Esophagus squamous epithelium (tissue), 5 donors: ENCODE data around the gene SLC25A19. TPM values are rescaled to one million over a fixed set of nuclear protein-coding genes. Genes with fewer than 3 reads are reported as not detected.

ENCODE experiments used
- DNase-seq: peaks from one replicate; lab custom pipeline; 2025; lab: John Stamatoyannopoulos, UW
- H3K27ac ChIP-seq, 4 donors: fragments of 200-600 bp; sonication (generic); one replicate each; pipeline ENCODE4 v1.5.1; 2016 to 2019; ENCODE audit warnings: mild to moderate bottlenecking in 1 of 4
- H3K27me3 ChIP-seq, 4 donors: fragments of 200-600 bp; sonication (generic); 1 replicate in 3 of 4; 2 replicates in 1 of 4; pipeline versions ENCODE4 v1.5.1 to v1.6.0; 2017 to 2021; ENCODE audit warnings: antibody characterized with exemption in 1 of 4
- H3K36me3 ChIP-seq, 3 donors: fragments of 200-600 bp; sonication (generic); one replicate each; pipeline ENCODE4 v1.5.1; 2016 to 2019
- H3K4me1 ChIP-seq, 3 donors: fragments of 200-600 bp; sonication (generic); one replicate each; pipeline ENCODE4 v1.5.1; 2017 to 2019
- H3K4me3 ChIP-seq, 4 donors: fragments of 200-600 bp; sonication (generic); 1 replicate in 3 of 4; 2 replicates in 1 of 4; pipeline ENCODE4 v1.5.1; 2016 to 2019; ENCODE audit warnings: mild to moderate bottlenecking in 2 of 4, moderate library complexity in 1 of 4
- H3K9me3 ChIP-seq, 3 donors: fragments of 200-600 bp; sonication (generic); one replicate each; pipeline ENCODE4 v1.5.1; 2016 to 2019
- POLR2A ChIP-seq, 4 donors: fragments of 450-650 bp; IDR thresholded peaks; one replicate each; pipeline ENCODE4 v1.6.1; 2017; ENCODE audit warnings: antibody characterized with exemption in 4 of 4, mild to moderate bottlenecking in 4 of 4, moderate library complexity in 3 of 4
- WGBS, 2 donors: methylation state at CpG; one replicate each; pipeline ENCODE4 v1.1.5; 2018; 5-methylcytosine and 5-hydroxymethylcytosine counted together
- intact Hi-C: fragments of 100-400 bp; cut with DNase I; formaldehyde crosslinking; loops from one replicate; pipeline ENCODE4 v1.15.0; 2022
- total RNA-seq, 4 donors: library from RNA; depleted of rRNA; stranded (reverse); fragments of >200 nt; gene quantifications; one replicate each; pipeline ENCODE4 v1.1.0, GENCODE V29; 2016
- TF ChIP-seq, protein P1 (sequence below), 6 experiments: fragments of 450-650 bp in 4 of 6; fragments of 200-600 bp in 2 of 6; sonication (generic) in 2 of 6; IDR thresholded peaks; one replicate each; pipeline ENCODE4 v1.5.1; 2016 to 2019; ENCODE audit warnings: antibody characterized with exemption in 6 of 6, mild to moderate bottlenecking in 4 of 6, moderate library complexity in 4 of 6
- donor health status: DM: yes; HTN: yes; CAD: no.

SLC25A19 gene
- total RNA-seq, 4 donors from 2014 or later = 9.2 to 15.2 (median 11.2) TPM

DNA sequence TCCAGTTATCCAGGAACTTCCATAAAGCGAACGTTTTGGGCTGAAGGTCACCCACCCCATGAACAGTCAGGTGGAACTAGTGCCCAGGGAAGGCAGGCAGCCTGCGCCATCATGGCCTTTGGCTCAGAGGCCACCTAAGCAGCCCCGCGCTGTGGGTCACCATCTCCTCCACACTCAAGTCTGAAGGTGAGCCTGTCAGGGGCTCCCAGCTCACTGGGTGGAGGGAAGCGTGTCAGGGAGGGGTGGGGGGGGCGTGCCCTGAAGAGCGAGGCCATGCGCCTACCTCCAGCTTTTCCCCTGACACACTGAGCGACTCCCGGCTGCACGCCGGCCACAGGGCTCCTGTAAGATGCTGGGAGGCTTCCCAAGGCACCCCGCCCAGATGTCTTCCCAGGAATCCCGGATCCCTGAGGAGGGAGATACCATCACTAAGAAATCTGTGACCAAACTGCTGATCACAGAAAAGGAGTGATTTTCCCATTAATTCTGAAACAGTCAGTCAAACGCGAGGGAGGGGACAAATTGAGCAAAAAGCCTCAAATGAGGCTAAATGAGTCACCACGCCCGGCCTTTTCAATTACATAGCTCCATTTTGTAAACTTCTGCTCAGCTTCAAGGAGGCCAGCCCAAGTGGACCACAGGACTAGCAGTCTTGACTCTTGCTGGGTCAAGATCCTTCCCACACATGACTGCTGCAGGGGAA, 26.5 kb upstream of the SLC25A19 start:
- WGBS, 2 donors = 50 to 62% methylated on average over 6 to 7 of the region's 19 CpGs
- Histone ChIP-seq H3K4me3 (no peak overlapping the region), H3K27ac (peak overlapping the region in 1 of 4 donors; percentile 61), H3K27me3 (no peaks in the 10 kb centered on the region), H3K36me3 (peaks cover 10 to 36% (median 13%) of the 10 kb centered on the region in 3 donors), H3K9me3 (no peaks in the 10 kb centered on the region), H3K4me1 (peaks cover 0 to 18% (median 0%) of the 10 kb centered on the region in 3 donors)
- no peak for DNase-seq
- intact Hi-C loops = no loop called here
- TF ChIP-seq, protein P1, sequence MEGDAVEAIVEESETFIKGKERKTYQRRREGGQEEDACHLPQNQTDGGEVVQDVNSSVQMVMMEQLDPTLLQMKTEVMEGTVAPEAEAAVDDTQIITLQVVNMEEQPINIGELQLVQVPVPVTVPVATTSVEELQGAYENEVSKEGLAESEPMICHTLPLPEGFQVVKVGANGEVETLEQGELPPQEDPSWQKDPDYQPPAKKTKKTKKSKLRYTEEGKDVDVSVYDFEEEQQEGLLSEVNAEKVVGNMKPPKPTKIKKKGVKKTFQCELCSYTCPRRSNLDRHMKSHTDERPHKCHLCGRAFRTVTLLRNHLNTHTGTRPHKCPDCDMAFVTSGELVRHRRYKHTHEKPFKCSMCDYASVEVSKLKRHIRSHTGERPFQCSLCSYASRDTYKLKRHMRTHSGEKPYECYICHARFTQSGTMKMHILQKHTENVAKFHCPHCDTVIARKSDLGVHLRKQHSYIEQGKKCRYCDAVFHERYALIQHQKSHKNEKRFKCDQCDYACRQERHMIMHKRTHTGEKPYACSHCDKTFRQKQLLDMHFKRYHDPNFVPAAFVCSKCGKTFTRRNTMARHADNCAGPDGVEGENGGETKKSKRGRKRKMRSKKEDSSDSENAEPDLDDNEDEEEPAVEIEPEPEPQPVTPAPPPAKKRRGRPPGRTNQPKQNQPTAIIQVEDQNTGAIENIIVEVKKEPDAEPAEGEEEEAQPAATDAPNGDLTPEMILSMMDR (IDR thresholded peaks at IDR 0.05) = no peak
- TF ChIP-seq POLR2A (IDR thresholded peaks at IDR 0.05) = no peak

- Histone ChIP-seq H3K9me3 (no peaks in the 10 kb centered on the region), H3K36me3 (peaks cover 0 to 19% (median 4%) of the 10 kb centered on the region in 3 donors), H3K4me3 (no peak overlapping the region), H3K27me3 (no peaks in the 10 kb centered on the region), H3K4me1 (peaks cover 0 to 28% (median 8%) of the 10 kb centered on the region in 3 donors), H3K27ac (peak overlapping the region in 3 of 4 donors; percentile 6 to 60 (median 57))
- no peak for TF ChIP-seq POLR2A (IDR thresholded peaks at IDR 0.05)
- TF ChIP-seq, protein P1 (IDR thresholded peaks at IDR 0.05) = no peak
- no peak for DNase-seq
- intact Hi-C loops = no loop called here
- 35 to 61% methylated on average over 5 to 12 of the region's 14 CpGs for WGBS, 2 donors
These were observed 24.8 kb upstream of the SLC25A19 start for GRCh38 chr17:75313941-75314551.

GRCh38 chr17:75308732-75309629, 19.7 kb upstream of the SLC25A19 start:
- no peaks in the 10 kb centered on the region for H3K9me3 ChIP-seq
- no peaks in the 10 kb centered on the region for H3K27me3 ChIP-seq
- peaks cover 0 to 11% (median 8%) of the 10 kb centered on the region in 3 donors for H3K4me1 ChIP-seq
- H3K4me3 ChIP-seq = no peak overlapping the region
- peak overlapping the region in 3 of 4 donors; percentile 19 to 74 (median 54) for H3K27ac ChIP-seq
- WGBS, 2 donors = 62 to 66% methylated on average over 19 to 20 of the region's 20 CpGs
- intact Hi-C loops = no loop called here
- no peak for DNase-seq
- H3K36me3 ChIP-seq = no peaks in the 10 kb centered on the region
- TF ChIP-seq POLR2A (IDR thresholded peaks at IDR 0.05) = no peak
- TF ChIP-seq, protein P1 (IDR thresholded peaks at IDR 0.05) = no peak

DNA sequence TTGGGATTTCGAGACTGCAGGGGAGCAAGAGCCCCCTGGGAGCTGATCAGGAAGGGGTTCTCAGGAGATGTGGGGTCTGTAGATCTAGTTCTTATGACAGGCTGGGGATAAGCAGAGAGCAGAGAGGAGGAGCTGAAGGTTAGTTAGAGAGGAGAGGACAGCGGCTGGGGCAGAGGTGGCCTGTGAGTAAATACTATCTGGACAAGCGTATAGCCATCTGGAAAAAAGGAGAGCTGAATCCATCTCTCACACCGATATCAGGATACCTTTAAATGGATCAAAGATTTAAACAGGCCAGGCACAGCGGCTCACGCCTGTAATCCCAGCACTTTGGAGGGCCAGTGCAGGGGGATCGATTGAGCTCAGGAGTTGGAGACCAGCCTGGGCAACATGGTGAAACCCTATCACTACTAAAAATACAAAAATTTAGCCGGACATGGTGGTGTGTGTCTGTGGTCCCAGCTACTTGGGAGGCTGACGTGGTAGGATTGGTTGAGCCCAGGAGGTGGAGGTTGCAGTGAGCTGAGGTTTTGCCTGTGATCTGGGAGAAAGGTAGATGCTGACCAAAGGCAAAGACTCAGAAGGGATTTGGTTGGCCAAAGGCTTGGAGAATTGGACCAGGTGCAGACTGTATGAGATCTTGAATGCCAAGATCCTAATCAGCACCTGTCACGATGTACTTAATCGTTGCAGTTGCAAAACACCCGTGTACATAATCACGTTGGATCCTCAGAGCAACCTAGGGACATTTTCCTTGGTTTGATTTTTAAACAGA, 18.9 kb upstream of the SLC25A19 start:
- Histone ChIP-seq H3K4me3 (no peak overlapping the region), H3K4me1 (peaks cover 0 to 11% (median 8%) of the 10 kb centered on the region in 3 donors), H3K36me3 (no peaks in the 10 kb centered on the region), H3K27ac (peak overlapping the region in 1 of 4 donors; percentile 19), H3K9me3 (no peaks in the 10 kb centered on the region), H3K27me3 (no peaks in the 10 kb centered on the region)
- 79 to 83% methylated on average over 12 to 13 of the region's 13 CpGs for WGBS, 2 donors
- no peak for TF ChIP-seq POLR2A (IDR thresholded peaks at IDR 0.05)
- TF ChIP-seq, protein P1 (IDR thresholded peaks at IDR 0.05) = no peak
- intact Hi-C loops = no loop called here
- no peak for DNase-seq
